Hepatic stellate cell (primary cell): Measurements from ENCODE around the gene TOP2A.
"Not testable (repeated sequence)": the region's sequence is repeated elsewhere in the genome, so short reads cannot be mapped to it uniquely, and the experiment has no call there.

Experiments
- DNase-seq: peaks from one replicate; pipeline ENCODE4 v3.0.0; 2011; ENCODE audit warnings: low spot score

The TOP2A gene

DNA sequence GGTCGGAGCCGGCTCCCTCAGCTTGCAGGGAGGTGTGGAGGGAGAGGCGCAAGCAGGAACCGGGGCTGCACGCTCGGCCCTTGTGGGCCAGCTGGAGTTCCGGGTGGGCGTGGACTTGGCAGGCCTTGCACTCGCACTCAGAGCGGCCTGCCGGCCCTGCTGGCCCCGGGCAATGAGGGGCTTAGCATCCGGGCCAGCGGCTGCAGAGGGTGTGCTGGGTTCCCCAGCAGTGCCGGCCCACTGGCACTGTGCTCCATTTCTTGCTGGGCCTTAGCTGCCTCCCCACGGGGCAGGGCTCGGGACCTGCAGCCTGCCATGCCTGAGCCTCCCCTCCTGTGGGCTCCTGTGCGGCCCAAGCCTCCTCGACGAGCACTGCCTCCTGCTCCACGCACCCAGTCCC is 41.9 kb downstream of the TOP2A start:
- DNase-seq: not testable (repeated sequence)

DNA sequence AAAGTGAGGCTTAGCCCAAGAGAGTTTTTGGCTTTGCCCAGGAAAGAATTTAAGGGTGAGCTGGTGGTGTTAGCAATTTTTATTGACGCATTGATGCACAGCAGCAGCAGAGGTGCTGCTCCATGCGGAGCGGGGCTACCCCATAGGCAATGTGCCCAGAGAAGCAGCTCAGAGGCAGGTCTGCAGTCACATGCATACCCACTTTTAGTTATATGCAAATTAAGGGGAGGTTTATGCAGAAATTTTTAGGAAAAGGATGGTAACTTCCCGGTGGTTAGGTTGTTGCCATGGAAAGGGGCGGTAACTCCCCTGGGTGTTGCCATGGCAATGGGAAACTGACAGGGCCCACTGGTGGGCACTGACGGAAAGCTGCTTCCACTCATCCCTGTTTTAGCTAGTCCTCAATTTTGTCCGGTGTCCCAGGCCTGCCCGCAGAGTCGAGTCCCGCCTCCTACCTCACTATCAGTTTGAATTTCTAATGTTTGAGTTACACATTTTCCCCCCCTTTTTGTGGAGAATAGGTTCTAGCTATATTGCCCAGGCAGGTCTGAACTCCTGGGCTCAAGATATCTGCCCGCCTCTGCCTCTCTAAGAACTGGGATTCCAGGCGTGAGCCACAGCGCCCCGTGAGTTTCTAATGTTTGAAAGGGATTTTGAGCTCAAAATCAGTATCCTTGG is 42.7 kb downstream of the TOP2A start:
- no peak for DNase-seq

DNA sequence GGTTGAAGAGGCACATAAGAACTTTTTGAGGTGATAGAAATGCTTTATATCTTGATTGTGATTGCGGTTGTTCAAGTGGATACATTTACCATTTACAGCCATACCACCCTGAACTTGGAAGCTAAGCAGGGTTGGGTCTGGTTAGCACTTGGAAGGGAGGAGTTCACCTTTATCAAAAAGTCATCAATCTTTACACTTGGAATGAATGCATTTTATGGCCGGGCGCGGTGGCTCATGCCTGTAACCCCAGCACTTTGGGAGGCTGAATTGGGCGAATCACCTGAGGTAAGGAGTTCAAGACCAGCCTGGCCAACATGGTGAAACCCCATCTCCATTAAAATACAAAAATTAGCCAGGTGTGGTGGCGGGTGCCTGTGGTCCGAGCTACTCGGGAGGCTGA is 43.7 kb downstream of the TOP2A start:
- no peak for DNase-seq

DNA sequence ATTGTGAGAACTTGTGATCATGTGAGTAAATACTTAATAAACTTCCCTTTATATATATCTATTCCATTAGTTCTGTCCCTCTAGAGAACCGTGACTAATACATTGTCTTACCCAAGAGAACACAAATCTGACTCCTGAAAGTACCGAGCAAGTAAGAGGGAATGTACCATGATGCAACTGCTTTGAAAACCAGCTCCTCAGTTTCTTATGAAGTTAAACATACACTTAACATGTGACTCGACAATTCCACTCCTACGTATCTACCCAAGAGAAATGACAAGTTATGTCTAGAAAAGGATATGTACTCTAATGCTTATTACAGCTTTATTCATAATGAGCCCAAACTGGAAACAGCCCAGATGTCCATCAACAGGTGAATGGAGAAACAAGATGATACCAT is 44.4 kb downstream of the TOP2A start:
- peak; percentile 16 for DNase-seq

DNA sequence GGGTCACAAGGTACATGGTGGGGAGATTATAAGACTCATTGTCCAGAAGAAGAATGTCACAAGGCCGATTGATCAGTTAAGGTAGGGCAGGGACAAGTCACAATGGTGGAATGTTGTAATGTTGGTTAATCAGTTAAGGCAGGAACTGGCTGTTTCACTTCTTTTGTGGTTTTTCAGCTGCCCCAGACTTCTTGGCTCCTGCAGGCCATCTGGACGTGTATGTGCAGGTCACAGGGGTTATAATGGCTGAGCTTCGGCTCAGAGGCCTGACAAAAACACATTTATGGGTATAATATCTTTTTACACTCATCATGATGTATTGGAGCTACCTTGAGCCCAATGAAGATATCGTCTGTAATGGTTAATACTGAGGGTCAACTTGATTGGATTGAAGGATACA is 45.1 kb downstream of the TOP2A start:
- DNase-seq: not testable (repeated sequence)

DNA sequence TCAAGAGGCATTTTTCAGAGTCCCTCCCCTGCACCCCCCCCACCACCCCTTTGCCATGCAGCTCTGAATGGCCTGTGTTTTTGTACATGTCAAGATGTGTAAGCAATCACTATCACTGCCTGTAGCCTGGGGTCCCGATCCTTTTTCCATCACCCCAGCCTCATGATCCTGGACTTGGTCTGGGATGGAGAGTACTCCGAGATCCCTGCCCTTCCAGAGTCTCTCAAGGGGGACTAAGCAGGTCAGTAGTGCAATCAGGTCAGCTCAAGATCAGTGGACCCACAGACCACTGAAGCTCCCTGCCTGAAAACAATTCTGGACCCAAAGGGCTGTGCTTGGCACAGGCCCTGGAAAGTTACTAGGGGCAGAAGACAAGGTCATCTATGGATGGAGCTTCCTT is 45.7 kb downstream of the TOP2A start:
- DNase-seq: no peak

DNA sequence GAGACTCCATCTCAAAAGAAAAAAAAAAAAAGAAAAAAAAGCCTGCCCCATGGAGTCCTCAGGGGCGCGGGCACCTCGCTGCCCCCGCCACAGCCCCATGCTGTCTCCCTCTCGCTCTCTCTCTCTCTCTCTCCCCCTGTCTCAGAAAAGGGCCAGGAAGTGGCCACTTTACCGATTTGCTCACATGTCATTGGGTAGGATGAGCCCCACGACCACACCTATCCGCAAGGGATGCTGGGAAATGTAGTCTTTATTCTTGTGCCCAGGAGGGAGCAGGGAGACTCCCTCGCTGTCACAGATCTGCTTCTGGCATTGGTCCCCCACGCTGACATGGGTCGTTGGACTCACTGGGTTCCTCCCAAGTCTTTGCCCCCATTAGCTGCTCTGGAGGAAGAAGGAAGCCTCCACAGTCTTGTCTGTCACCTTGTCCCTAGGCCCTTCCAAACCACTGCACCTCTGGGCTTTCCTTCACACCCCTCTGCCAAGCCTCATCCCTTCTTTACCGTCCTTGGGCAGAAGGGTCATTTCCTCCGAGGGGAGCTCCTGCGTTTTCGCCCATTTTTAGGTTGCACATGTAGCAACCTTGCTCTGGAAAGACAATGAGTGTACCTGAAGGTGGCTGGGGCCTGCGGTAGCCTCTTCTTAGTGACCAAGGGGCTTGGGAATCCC is 46.3 kb downstream of the TOP2A start:
- DNase-seq: peak; percentile 22

DNA sequence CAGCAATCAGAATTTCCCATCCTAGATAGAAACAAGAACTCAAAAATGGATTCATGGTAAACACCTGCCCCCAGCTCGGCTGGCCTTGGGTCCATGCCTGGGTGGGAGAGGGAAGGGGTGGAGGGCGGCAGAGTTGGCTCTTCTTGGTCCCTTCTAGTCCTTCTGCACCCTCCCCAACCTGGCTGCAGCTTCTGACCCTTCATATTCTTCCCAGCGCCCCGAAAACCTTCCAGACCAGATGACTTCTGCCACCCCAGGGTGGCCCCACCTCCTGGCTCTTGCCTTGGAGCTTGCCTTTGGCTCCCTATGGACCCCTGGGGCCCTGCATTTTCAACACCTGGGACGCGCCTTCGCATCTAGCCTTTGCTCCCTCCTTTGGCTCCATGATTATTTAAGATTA is 47.8 kb downstream of the TOP2A start:
- no peak for DNase-seq

DNA sequence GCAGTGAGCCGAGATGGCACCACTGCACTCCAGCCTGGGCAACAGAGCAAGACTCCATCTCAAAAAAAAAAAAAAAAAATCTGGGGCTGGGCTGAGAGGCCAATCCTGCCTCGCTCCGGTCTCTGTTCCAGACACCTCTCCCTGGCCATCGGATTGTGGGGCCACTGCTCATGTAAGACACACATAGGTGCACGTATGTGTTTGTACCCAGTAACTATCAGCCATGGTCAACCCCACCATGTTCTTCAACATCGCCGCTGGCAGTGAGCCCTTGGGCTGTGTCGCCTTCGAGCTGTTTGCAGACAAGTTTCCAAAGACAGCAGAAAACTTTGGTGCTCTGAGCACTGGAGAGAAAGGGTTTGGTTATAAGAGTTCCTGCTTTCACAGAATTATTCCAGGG is 50.0 kb downstream of the TOP2A start:
- DNase-seq: not testable (repeated sequence)

DNA sequence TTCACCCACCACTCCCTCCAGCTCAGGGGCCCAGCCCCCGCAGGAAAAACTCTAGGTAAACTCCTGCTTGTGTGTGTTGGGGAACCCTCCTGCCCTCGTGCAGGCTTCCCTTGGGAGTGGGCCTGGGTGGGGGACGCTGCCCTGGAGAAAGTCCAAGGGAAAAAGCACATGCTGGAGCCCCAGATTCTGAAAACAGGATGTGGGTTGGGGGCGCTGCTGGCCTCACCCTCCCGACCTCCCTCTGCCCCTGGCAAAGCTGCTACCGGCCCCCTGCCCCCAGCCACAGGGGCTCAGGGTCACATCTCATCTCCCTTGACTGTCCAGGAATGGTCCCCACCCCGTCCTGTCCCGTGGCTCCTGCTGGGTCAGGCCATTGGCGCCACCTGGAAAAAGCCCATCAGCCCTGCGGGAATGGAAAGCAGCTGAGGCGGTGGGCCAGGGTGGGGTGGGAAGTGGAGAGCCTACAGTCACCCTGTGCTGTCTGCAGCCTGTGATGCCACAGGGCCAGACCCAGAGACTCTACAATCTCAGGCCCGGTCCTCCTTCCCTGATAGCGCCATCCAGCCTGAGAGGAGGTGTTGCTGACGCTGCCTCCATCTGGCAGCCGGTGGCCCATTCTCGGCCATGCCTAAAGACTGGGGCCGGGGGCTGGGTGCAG is 50.7 kb downstream of the TOP2A start:
- DNase-seq: no peak

GRCh38 chr17:40366076-40366860 is 51.4 kb downstream of the TOP2A start:
- DNase-seq: no peak

DNA sequence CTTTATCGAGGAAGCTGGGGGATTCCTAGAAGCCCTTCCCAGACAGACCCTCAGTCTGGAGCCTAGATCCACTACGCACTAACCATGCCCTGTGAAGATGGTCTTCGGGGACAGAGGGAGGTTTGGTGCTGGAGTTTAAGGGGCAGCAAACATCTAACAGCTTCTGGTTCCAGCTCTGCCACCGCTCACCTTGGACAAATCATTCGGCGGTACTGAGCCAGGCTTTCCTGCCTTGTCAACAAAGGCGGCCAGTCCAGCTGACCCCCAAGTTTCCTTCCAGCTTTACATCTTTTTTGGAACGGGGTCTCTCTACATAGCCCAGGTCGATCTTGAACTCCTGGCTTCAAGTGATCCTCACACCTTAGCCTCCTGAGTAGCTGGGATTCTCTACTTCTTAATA is 52.8 kb downstream of the TOP2A start:
- DNase-seq: no peak

GRCh38 chr17:40364121-40364861 is 53.4 kb downstream of the TOP2A start, which contains the start of gene GJD3:
TSS of gene GJD3 (minus strand) at chr17:40364737. CDS start at chr17:40363815, 922 bp downstream.
- DNase-seq: peak; percentile 80

DNA sequence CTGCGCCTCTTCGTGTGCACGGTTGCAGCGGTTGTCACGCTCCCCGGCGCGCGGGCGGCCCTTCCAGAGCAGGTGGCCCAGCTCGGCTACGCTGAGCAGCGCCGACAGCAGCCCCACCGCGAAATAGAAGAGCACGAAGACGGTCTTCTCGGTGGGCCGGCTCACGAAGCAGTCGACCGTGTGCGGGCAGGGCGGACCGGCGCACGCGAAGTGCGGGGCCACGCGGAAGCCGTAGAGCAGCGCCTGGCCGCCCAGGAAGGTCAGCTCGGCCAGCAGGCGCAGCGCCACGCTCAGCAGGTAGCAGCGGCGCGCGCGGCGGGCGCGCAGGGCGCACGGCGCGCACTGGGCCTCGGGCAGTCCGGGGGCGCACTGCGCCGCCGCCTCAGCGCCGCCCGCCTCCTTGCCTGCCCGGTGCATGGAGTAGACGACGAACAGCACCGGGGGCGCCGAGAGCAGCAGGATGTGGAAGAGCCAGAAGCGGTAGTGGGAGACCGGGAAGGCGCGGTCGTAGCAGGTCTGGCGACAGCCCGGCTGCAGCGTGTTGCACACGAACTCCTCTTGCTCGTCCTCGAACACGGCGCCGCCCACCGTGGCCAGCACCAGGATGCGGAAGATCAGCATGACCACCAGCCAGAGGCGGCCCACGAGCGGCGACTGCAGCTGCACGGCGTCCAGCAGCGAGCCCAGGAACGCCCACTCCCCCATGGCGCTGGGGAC is 54.4 kb downstream of the TOP2A start:
- DNase-seq: peak; percentile 71

GRCh38 chr17:40362696-40363110 is 55.0 kb downstream of the TOP2A start:
- DNase-seq: peak; percentile 91

DNA sequence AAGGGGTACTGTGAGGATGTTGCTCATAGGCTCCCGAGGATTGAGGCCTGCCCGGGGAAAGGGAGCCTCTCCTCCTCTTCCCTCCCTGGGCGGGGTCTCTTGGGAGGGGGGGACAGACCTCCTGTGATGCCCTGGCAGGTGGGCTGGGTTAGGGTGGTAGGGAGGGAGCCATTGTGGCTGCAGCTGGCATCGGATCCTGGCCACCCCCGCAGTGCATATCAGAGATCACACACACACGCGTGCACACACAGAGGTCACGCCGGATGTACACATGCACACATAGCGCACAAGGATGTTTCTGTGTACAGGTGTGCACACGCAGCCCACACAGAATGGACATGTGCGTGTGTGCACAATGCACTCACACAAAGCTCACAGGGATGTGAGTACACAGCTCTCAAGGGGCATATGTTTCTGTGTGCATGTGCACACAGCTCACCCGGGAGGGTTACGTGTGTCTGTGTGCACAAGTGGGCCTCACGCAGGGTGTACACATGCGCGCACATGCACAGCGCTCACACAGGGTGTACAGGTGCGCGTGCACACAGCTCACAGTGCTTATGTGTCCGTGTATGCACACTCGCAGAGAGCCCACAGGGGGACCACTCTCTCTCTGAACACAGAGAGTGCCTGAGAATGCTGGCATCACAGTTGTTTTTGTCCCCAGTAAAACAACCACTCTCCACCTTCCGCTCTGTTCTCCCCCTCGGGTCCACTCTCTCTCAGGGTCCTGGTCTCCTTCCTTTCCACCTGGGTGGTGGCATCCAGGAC is 55.6 kb downstream of the TOP2A start:
- DNase-seq: no peak

- DNase-seq: no peak
These were observed 56.4 kb downstream of the TOP2A start for GRCh38 chr17:40361063-40361924.

DNA sequence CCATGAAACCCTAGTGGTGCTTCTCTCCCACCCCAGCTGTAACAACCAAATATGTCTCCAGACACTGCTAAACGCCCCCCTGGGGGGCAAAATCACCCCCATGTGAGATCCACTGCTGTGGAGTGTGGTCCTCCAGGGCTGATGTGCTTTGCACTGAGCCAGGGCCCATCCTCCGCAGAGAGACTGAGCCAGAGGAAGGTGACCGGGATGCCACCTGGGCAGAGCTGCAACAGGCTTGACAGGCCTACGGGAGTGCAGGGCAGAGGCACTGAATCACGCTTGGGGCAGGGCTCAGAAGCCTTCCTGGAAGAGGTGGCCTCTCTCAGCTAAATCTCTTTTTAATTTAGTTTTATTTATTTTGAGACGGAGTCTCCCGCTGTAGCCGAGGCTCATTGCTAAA is 57.6 kb downstream of the TOP2A start:
- no peak for DNase-seq

GRCh38 chr17:40358323-40359038 is 59.2 kb downstream of the TOP2A start:
- DNase-seq: peak; percentile 96
